Peyer's patch (tissue), 4 donors: ENCODE measurements around the gene DIS3L2. TPM values are rescaled to one million over a fixed set of nuclear protein-coding genes. Genes with fewer than 3 reads are reported as not detected.

ENCODE experiments used
- DNase-seq, 3 donors: peaks; one replicate each; pipeline ENCODE4 v3.0.0-alpha.2; 2017 to 2019
- H3K27ac ChIP-seq, 4 donors: fragments of 200-600 bp; sonication (generic); one replicate each; pipeline ENCODE4 v1.5.1; 2016 to 2019
- H3K27me3 ChIP-seq, 2 donors: fragments of 200-600 bp; sonication (generic); one replicate each; pipeline ENCODE4 v1.5.1; 2019
- H3K36me3 ChIP-seq, 3 donors: fragments of 200-600 bp; sonication (generic); one replicate each; pipeline ENCODE4 v1.5.1; 2016 to 2019
- H3K4me1 ChIP-seq, 4 donors: fragments of 200-600 bp; sonication (generic); one replicate each; pipeline ENCODE4 v1.5.1; 2016 to 2019
- H3K4me3 ChIP-seq, 4 donors: fragments of 200-600 bp; sonication (generic); 1 replicate in 3 of 4; 2 replicates in 1 of 4; pipeline ENCODE4 v1.5.1; 2016 to 2019; ENCODE audit warnings: mild to moderate bottlenecking in 1 of 4
- H3K9me3 ChIP-seq, 4 donors: fragments of 200-600 bp; sonication (generic); one replicate each; pipeline ENCODE4 v1.5.1; 2016 to 2019; ENCODE audit warnings: mild to moderate bottlenecking in 1 of 4
- POLR2A ChIP-seq, 2 donors: fragments of 450-650 bp; IDR thresholded peaks; one replicate each; pipeline ENCODE4 v1.5.1; 2017; ENCODE audit warnings: antibody characterized with exemption in 2 of 2, mild to moderate bottlenecking in 2 of 2, moderate library complexity in 2 of 2
- total RNA-seq, 4 donors: library from RNA; depleted of rRNA; stranded (reverse); fragments of >200 nt; gene quantifications; one replicate each; pipeline ENCODE4 v1.1.0, GENCODE V29; 2016
- TF ChIP-seq, protein P1 (sequence below), 6 experiments: fragments of 450-650 bp in 4 of 6; fragments of 200-600 bp in 2 of 6; sonication (generic) in 1 of 6; IDR thresholded peaks; one replicate each; pipeline ENCODE4 v1.5.1; 2017 to 2019; ENCODE audit warnings: antibody characterized with exemption in 6 of 6, mild to moderate bottlenecking in 3 of 6, moderate library complexity in 1 of 6

The DIS3L2 gene
- total RNA-seq, 4 donors from 2014 or later: 26.4 to 147 (median 58.3) TPM

DNA sequence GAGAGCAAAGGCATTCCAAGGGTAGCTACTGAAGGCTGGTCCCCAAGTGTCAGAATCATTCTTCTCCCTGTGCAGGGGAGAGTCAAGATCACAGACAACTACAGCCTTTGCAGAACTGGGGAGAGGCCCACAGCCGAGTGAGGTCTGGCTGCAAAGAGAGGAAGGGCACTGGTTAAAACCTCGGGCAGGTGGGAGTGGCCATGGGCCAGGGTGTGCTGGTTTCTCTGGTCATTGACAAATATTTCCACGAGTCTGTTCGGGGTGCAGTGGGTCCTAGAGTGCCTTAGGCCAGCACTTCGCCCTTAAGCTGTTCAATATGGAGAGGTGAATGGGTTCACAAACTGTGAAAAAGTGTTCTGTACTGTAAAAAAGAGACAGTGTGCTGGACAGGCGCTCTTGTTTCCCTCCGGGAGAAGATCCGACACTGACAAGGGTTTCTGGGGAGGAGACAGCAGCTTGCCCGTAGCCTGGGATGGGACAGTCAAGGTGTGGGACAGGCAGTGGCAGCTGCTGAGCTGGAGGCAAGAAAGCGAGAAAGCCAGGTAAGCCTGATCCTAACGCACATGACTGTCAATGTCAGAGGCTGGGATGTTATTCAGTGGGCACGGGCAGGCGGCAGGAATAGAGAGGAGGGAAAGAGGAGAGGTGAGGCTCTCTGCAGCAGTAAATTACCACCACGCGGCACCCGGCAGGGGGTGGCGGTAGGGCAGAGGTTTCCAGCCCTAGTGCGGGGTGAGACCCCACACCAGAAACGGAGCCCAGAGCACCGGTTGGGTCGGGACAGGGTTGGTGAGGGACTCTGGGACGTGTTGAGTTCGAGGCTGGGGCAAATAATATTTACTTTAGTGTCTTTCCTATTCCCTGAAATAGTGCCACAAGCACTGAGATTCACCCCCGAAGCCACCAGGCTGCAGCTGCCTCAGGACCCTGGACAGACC lies 37.3 kb upstream of the DIS3L2 start:
- Histone ChIP-seq H3K9me3 (no peaks in the 10 kb centered on the region), H3K27ac (no peak overlapping the region), H3K36me3 (no peaks in the 10 kb centered on the region), H3K4me3 (no peak overlapping the region), H3K27me3 (peaks cover 0 to 25% of the 10 kb centered on the region in 2 donors), H3K4me1 (peaks cover 3 to 25% (median 20%) of the 10 kb centered on the region in 4 donors)
- DNase-seq: peak in 1 of 3 donors; percentile 41
- TF ChIP-seq, protein P1, sequence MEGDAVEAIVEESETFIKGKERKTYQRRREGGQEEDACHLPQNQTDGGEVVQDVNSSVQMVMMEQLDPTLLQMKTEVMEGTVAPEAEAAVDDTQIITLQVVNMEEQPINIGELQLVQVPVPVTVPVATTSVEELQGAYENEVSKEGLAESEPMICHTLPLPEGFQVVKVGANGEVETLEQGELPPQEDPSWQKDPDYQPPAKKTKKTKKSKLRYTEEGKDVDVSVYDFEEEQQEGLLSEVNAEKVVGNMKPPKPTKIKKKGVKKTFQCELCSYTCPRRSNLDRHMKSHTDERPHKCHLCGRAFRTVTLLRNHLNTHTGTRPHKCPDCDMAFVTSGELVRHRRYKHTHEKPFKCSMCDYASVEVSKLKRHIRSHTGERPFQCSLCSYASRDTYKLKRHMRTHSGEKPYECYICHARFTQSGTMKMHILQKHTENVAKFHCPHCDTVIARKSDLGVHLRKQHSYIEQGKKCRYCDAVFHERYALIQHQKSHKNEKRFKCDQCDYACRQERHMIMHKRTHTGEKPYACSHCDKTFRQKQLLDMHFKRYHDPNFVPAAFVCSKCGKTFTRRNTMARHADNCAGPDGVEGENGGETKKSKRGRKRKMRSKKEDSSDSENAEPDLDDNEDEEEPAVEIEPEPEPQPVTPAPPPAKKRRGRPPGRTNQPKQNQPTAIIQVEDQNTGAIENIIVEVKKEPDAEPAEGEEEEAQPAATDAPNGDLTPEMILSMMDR (IDR thresholded peaks at IDR 0.05): no peak
- TF ChIP-seq POLR2A (IDR thresholded peaks at IDR 0.05): no peak

DNA sequence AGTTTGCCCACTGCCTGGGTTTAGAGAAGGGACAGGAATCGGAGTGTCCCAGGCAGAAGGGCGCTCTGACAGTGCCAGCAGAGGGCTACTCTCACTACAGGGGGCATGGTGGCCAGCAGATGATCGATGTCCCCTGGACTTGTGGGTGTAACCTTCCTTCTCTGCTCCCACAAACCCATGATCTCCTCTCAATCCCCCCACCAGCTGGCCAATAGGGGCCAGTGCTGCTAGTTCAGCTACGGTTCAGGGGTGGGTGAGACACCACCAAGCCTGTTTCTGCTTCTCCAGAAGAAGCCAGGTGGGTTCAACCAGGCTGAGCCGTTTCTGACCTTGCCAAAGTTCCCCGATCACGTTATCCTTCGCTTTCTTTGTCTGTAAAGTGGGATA lies 36.6 kb upstream of the DIS3L2 start:
- no peak for DNase-seq
- TF ChIP-seq POLR2A (IDR thresholded peaks at IDR 0.05): no peak
- TF ChIP-seq, protein P1 (IDR thresholded peaks at IDR 0.05): no peak
- H3K4me1 ChIP-seq: peaks cover 3 to 25% (median 20%) of the 10 kb centered on the region in 4 donors
- H3K27me3 ChIP-seq: peaks cover 0 to 25% of the 10 kb centered on the region in 2 donors
- peak overlapping the region in 3 of 4 donors; percentile 40 to 49 (median 48) for H3K4me3 ChIP-seq
- no peaks in the 10 kb centered on the region for H3K9me3 ChIP-seq
- no peaks in the 10 kb centered on the region for H3K36me3 ChIP-seq
- no peak overlapping the region for H3K27ac ChIP-seq

DNA sequence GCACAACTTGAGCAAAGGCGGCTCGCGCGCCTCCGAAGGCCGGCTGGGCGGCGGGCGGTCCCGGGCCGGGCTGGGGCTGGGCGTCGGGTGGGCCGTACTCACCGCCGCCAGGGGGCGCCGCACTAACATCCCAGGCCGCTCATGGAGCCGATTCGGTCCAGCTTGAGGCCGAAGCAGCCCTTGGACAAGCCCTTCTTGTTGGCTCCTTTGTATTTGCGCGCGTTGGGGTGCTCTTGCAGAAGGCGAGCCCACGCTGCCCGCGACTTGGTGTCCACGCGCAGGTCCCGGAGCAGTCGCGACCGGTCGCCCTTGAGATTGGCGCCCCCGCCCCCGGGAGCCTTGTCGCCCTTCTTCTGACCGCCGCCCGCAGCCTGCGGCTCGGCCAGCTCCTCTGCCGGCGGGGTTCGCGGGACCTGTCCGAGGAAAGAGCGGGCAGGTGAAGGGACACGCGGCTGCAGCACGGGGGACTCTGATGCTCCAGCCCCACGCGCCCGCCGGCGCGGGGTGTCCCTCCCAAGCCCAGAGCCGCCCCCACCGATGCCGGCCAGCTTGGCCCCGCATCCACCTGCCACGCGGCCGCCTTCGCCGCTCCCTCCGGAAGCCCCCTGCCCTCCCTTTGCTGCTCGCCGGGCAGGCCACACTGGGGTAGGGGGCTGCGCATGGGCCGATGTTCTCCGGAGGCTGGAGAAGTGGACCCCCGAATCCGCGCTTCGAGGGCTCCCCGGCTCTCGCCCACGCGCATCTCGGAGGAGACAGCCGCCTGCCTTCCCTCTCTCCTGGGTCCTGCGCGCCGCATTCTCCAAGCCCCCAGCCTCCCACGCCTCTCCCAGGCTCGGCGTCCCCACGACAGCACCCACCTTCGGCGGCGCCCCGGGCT lies 36.0 kb upstream of the DIS3L2 start:
- Histone ChIP-seq H3K36me3 (no peaks in the 10 kb centered on the region), H3K4me3 (peak overlapping the region; percentile 10 to 49 (median 44)), H3K9me3 (no peaks in the 10 kb centered on the region), H3K27me3 (peaks cover 0 to 25% of the 10 kb centered on the region in 2 donors), H3K4me1 (peaks cover 3 to 25% (median 20%) of the 10 kb centered on the region in 4 donors), H3K27ac (no peak overlapping the region)
- DNase-seq: peak; percentile 57 to 88 (median 86)
- no peak for TF ChIP-seq POLR2A (IDR thresholded peaks at IDR 0.05)
- TF ChIP-seq, protein P1 (IDR thresholded peaks at IDR 0.05): peak; percentile 73 to 92 (median 88)

DNA sequence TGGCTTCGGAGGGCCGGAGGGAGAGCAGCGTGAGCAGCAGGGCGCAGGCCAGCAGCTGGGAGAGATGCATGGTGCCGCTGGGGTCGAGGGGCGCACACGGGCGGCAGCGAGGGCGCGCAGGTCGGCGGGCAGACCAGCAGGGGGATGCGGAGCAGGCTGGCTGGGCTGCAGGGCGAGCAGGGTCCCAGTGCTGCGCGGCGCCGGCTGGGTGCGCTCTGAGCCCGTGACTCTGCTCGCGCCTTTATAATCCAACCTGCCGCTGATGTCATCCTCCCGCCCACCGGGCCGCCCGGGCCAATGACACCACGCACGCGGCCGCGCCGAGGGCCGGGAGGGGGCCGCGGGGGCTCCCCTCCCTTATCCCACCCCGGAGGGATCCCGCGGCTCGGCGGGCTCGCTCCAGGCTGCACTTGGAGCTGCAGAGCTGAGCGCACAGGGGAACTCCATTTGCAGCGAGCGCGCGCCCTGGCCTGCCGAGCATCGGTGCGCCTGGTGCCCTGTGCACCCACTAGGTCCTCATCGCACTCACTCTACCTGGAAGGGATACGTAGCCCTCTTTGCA lies 35.3 kb upstream of the DIS3L2 start, which contains the start of gene NPPC:
Gene NPPC, minus strand, starts transcription at position 217 of the 562 bp plus-strand sequence. Its CDS starts 147 bp downstream, at position 70.
- DNase-seq: peak in 2 of 3 donors; percentile 43 to 62
- Histone ChIP-seq H3K27me3 (peaks cover 0 to 25% of the 10 kb centered on the region in 2 donors), H3K4me1 (peaks cover 3 to 25% (median 20%) of the 10 kb centered on the region in 4 donors), H3K9me3 (no peaks in the 10 kb centered on the region), H3K27ac (no peak within 1 kb of the TSS), H3K36me3 (no peaks in the 10 kb centered on the region), H3K4me3 (peak within 1 kb of the TSS; percentile 10 to 49 (median 44))
- TF ChIP-seq, protein P1 (IDR thresholded peaks at IDR 0.05): peak in 1 of 6 experiments; percentile 15
- no peak for TF ChIP-seq POLR2A (IDR thresholded peaks at IDR 0.05)
